ENCODE data around the gene PPFIBP1. TPM values are rescaled to one million over a fixed set of nuclear protein-coding genes. Genes with fewer than 3 reads are reported as not detected.

PPFIBP1 gene
- total and polyA plus RNA-seq, 8 donors = 6.6 to 254 (median 50.0) TPM

GRCh38 chr12:27493260-27493940 is 30.6 kb upstream of the PPFIBP1 start:
- H3K36me3 ChIP-seq = no peaks in the 10 kb centered on the region
- no peaks in the 10 kb centered on the region for H3K27me3 ChIP-seq
- TF ChIP-seq EP300 (IDR thresholded peaks at IDR 0.05) = no peak
- TF ChIP-seq POLR2A (IDR thresholded peaks at IDR 0.05) = no peak
- no peak for TF ChIP-seq POLR2AphosphoS5 (IDR thresholded peaks at IDR 0.05)
- no peak for TF ChIP-seq CTCF (IDR thresholded peaks at IDR 0.05)
- no peaks in the 10 kb centered on the region for H3K4me1 ChIP-seq
- H3K9me3 ChIP-seq = no peaks in the 10 kb centered on the region
- DNase-seq = no peak
- H3K4me3 ChIP-seq = no peak overlapping the region
- H3K27ac ChIP-seq = no peak overlapping the region
- WGBS, 5 donors = 70 to 80% (median 74%) methylated on average over 6 of the region's 6 CpGs
- intact Hi-C loops (cut with DNase I; ENCODE audit: low total_unique reads) = no loop called here

- Histone ChIP-seq H3K9me3 (no peaks in the 10 kb centered on the region), H3K27ac (no peak overlapping the region), H3K4me3 (no peak overlapping the region), H3K36me3 (no peaks in the 10 kb centered on the region), H3K27me3 (no peaks in the 10 kb centered on the region), H3K4me1 (no peaks in the 10 kb centered on the region)
- intact Hi-C loops (cut with DNase I; ENCODE audit: low total_unique reads) = no loop called here
- 79 to 88% (median 83%) methylated on average over 3 of the region's 3 CpGs for WGBS, 5 donors
- no peak for DNase-seq
- TF ChIP-seq POLR2A (IDR thresholded peaks at IDR 0.05) = no peak
- no peak for TF ChIP-seq CTCF (IDR thresholded peaks at IDR 0.05)
- TF ChIP-seq POLR2AphosphoS5 (IDR thresholded peaks at IDR 0.05) = no peak
- TF ChIP-seq EP300 (IDR thresholded peaks at IDR 0.05) = no peak
These were observed 26.6 kb upstream of the PPFIBP1 start for GRCh38 chr12:27497446-27497845.

GRCh38 chr12:27498149-27498548 is 25.9 kb upstream of the PPFIBP1 start:
- TF ChIP-seq CTCF (IDR thresholded peaks at IDR 0.05) (no peak), POLR2A (IDR thresholded peaks at IDR 0.05) (no peak), EP300 (IDR thresholded peaks at IDR 0.05) (no peak), POLR2AphosphoS5 (IDR thresholded peaks at IDR 0.05) (no peak)
- H3K36me3 ChIP-seq = no peaks in the 10 kb centered on the region
- no peaks in the 10 kb centered on the region for H3K4me1 ChIP-seq
- H3K27me3 ChIP-seq = no peaks in the 10 kb centered on the region
- H3K27ac ChIP-seq = no peak overlapping the region
- WGBS, 5 donors = 81 to 88% (median 86%) methylated on average over 4 of the region's 4 CpGs
- DNase-seq = no peak
- intact Hi-C loops (cut with DNase I; ENCODE audit: low total_unique reads) = no loop called here
- H3K4me3 ChIP-seq = no peak overlapping the region
- no peaks in the 10 kb centered on the region for H3K9me3 ChIP-seq

- Histone ChIP-seq H3K4me1 (no peaks in the 10 kb centered on the region), H3K36me3 (no peaks in the 10 kb centered on the region), H3K27me3 (no peaks in the 10 kb centered on the region), H3K9me3 (no peaks in the 10 kb centered on the region), H3K4me3 (no peak overlapping the region), H3K27ac (no peak overlapping the region)
- TF ChIP-seq POLR2A (IDR thresholded peaks at IDR 0.05) (no peak), EP300 (IDR thresholded peaks at IDR 0.05) (no peak), CTCF (IDR thresholded peaks at IDR 0.05) (no peak), POLR2AphosphoS5 (IDR thresholded peaks at IDR 0.05) (no peak)
- DNase-seq = no peak
- 78 to 89% (median 82%) methylated on average over 5 of the region's 5 CpGs for WGBS, 5 donors
- intact Hi-C loops (cut with DNase I; ENCODE audit: low total_unique reads) = no loop called here
These were observed 25.2 kb upstream of the PPFIBP1 start for GRCh38 chr12:27498761-27499160.

Measured in stomach (tissue), 9 donors.